Natural killer cell treated with Interleukin-12 subunit alpha and Interleukin-12 subunit beta and Interleukin-15 and Interleukin-18, amount 100 ng/mL, for 72 hours (primary cell): ENCODE measurements around the gene HMCN1. TPM values are rescaled to one million over a fixed set of nuclear protein-coding genes. Genes with fewer than 3 reads are reported as not detected.

ENCODE experiments used
- ATAC-seq, 2 donors: fragments of 150-1000 bp; cut with Tn5 transposase in 1 of 2; sonication (Bioruptor Pico), chemical (Tn5 transposase) in 1 of 2; 2 replicates each; pipeline ENCODE4 v1.10.0; 2021
- DNase-seq: peaks from one replicate; pipeline ENCODE4 v3.0.0; 2022; ENCODE audit warnings: low spot score
- H3K27ac Mint-ChIP-seq, 2 donors: 1 replicate in 1 of 2; 2 replicates in 1 of 2; pipeline ENCODE4 v1.8.0; 2022; ENCODE audit warnings: mixed read lengths in 2 of 2, mild to moderate bottlenecking in 1 of 2, moderate library complexity in 1 of 2
- H3K27me3 Mint-ChIP-seq, 2 donors: 1 replicate in 1 of 2; 2 replicates in 1 of 2; pipeline ENCODE4 v1.8.0; 2022; ENCODE audit warnings: mixed read lengths in 2 of 2
- H3K36me3 Mint-ChIP-seq: one replicate; pipeline ENCODE4 v1.8.0; 2022; ENCODE audit warnings: mixed read lengths
- H3K4me1 Mint-ChIP-seq, 2 donors: 1 replicate in 1 of 2; 2 replicates in 1 of 2; pipeline ENCODE4 v1.8.0; 2022; ENCODE audit warnings: low read depth in 2 of 2, mixed read lengths in 2 of 2, mild to moderate bottlenecking in 1 of 2
- H3K4me3 Mint-ChIP-seq: one replicate; pipeline ENCODE4 v1.8.0; 2022; ENCODE audit warnings: mixed read lengths
- H3K9me3 Mint-ChIP-seq: 2 replicates; pipeline ENCODE4 v1.8.0; 2022; ENCODE audit warnings: mixed read lengths
- total RNA-seq, 2 donors: library from RNA; stranded (reverse); gene quantifications; one replicate each; pipeline ENCODE4 v1.2.3, GENCODE V29; 2022

Gene HMCN1
- total RNA-seq, 2 donors from 2014 or later: 1.1 to 1.4 TPM

- Mint-ChIP-seq H3K36me3 (no peaks in the 10 kb centered on the region), H3K27ac (no peak overlapping the region), H3K4me3 (no peak overlapping the region), H3K27me3 (peaks cover 8 to 10% of the 10 kb centered on the region in 2 donors), H3K4me1 (no peaks in the 10 kb centered on the region), H3K9me3 (peaks cover 4% of the 10 kb centered on the region)
- no peak for DNase-seq
- ATAC-seq: no peak
Observed at GRCh38 chr1:185929776-185930175, 195.6 kb downstream of the HMCN1 start.

- H3K27me3 Mint-ChIP-seq: peaks cover 0 to 6% of the 10 kb centered on the region in 2 donors
- no peaks in the 10 kb centered on the region for H3K36me3 Mint-ChIP-seq
- no peak overlapping the region for H3K27ac Mint-ChIP-seq
- no peak overlapping the region for H3K4me3 Mint-ChIP-seq
- no peak for ATAC-seq
- H3K9me3 Mint-ChIP-seq: no peaks in the 10 kb centered on the region
- no peak for DNase-seq
- no peaks in the 10 kb centered on the region for H3K4me1 Mint-ChIP-seq
Observed at GRCh38 chr1:185931438-185931837, 197.2 kb downstream of the HMCN1 start.

- DNase-seq: no peak
- Mint-ChIP-seq H3K4me1 (no peaks in the 10 kb centered on the region), H3K27me3 (peaks cover 0 to 5% of the 10 kb centered on the region in 2 donors), H3K27ac (no peak overlapping the region), H3K4me3 (no peak overlapping the region), H3K36me3 (no peaks in the 10 kb centered on the region), H3K9me3 (no peaks in the 10 kb centered on the region)
- ATAC-seq: no peak
Observed at GRCh38 chr1:185933580-185933979, 199.4 kb downstream of the HMCN1 start.

GRCh38 chr1:185934476-185935189 is 200.4 kb downstream of the HMCN1 start:
- H3K36me3 Mint-ChIP-seq: no peaks in the 10 kb centered on the region
- no peaks in the 10 kb centered on the region for H3K9me3 Mint-ChIP-seq
- no peak overlapping the region for H3K4me3 Mint-ChIP-seq

GRCh38 chr1:185935360-185935759 is 201.2 kb downstream of the HMCN1 start:
- no peaks in the 10 kb centered on the region for H3K36me3 Mint-ChIP-seq
- DNase-seq (no peak), ATAC-seq (no peak)
- H3K27me3 Mint-ChIP-seq: peaks cover 0 to 4% of the 10 kb centered on the region in 2 donors
- H3K9me3 Mint-ChIP-seq: no peaks in the 10 kb centered on the region
- H3K4me1 Mint-ChIP-seq: no peaks in the 10 kb centered on the region
- H3K4me3 Mint-ChIP-seq: no peak overlapping the region
- no peak overlapping the region for H3K27ac Mint-ChIP-seq

More at GRCh38 chr1:185934476-185935189, 200.4 kb downstream of the HMCN1 start:
- peaks cover 0 to 4% of the 10 kb centered on the region in 2 donors for H3K27me3 Mint-ChIP-seq
- DNase-seq: no peak
- no peak overlapping the region for H3K27ac Mint-ChIP-seq
- ATAC-seq: no peak
- H3K4me1 Mint-ChIP-seq: no peaks in the 10 kb centered on the region

- H3K27ac Mint-ChIP-seq: no peak overlapping the region
- no peaks in the 10 kb centered on the region for H3K9me3 Mint-ChIP-seq
- DNase-seq (no peak), ATAC-seq (no peak)
- no peaks in the 10 kb centered on the region for H3K36me3 Mint-ChIP-seq
- H3K27me3 Mint-ChIP-seq: no peaks in the 10 kb centered on the region
- H3K4me3 Mint-ChIP-seq: no peak overlapping the region
- H3K4me1 Mint-ChIP-seq: no peaks in the 10 kb centered on the region
Observed at GRCh38 chr1:185936641-185937040, 202.4 kb downstream of the HMCN1 start.

GRCh38 chr1:185938396-185938795 is 204.2 kb downstream of the HMCN1 start:
- no peak overlapping the region for H3K27ac Mint-ChIP-seq
- no peaks in the 10 kb centered on the region for H3K27me3 Mint-ChIP-seq
- ATAC-seq: no peak
- no peaks in the 10 kb centered on the region for H3K36me3 Mint-ChIP-seq
- no peak for DNase-seq
- H3K4me3 Mint-ChIP-seq: no peak overlapping the region
- no peaks in the 10 kb centered on the region for H3K9me3 Mint-ChIP-seq
- H3K4me1 Mint-ChIP-seq: no peaks in the 10 kb centered on the region

GRCh38 chr1:185939142-185939541 is 205.0 kb downstream of the HMCN1 start:
- H3K4me1 Mint-ChIP-seq: no peaks in the 10 kb centered on the region
- H3K27me3 Mint-ChIP-seq: no peaks in the 10 kb centered on the region
- ATAC-seq (no peak), DNase-seq (no peak)
- no peak overlapping the region for H3K27ac Mint-ChIP-seq
- no peak overlapping the region for H3K4me3 Mint-ChIP-seq
- H3K9me3 Mint-ChIP-seq: no peaks in the 10 kb centered on the region
- H3K36me3 Mint-ChIP-seq: no peaks in the 10 kb centered on the region

- no peak overlapping the region for H3K27ac Mint-ChIP-seq
- no peak overlapping the region for H3K4me3 Mint-ChIP-seq
- ATAC-seq (no peak), DNase-seq (no peak)
- peaks cover 0 to 9% of the 10 kb centered on the region in 2 donors for H3K27me3 Mint-ChIP-seq
- H3K4me1 Mint-ChIP-seq: no peaks in the 10 kb centered on the region
- no peaks in the 10 kb centered on the region for H3K36me3 Mint-ChIP-seq
- no peaks in the 10 kb centered on the region for H3K9me3 Mint-ChIP-seq
Observed at GRCh38 chr1:185942961-185943360, 208.8 kb downstream of the HMCN1 start.

GRCh38 chr1:185956881-185957280 is 222.7 kb downstream of the HMCN1 start:
- Mint-ChIP-seq H3K36me3 (no peaks in the 10 kb centered on the region), H3K4me1 (no peaks in the 10 kb centered on the region), H3K27me3 (peaks cover 0 to 9% of the 10 kb centered on the region in 2 donors), H3K4me3 (no peak overlapping the region), H3K9me3 (no peaks in the 10 kb centered on the region), H3K27ac (no peak overlapping the region)
- ATAC-seq (no peak), DNase-seq (no peak)

- Mint-ChIP-seq H3K9me3 (no peaks in the 10 kb centered on the region), H3K27ac (no peak overlapping the region), H3K4me1 (no peaks in the 10 kb centered on the region), H3K27me3 (peaks cover 0 to 3% of the 10 kb centered on the region in 2 donors), H3K4me3 (no peak overlapping the region), H3K36me3 (no peaks in the 10 kb centered on the region)
- no peak for DNase-seq
- ATAC-seq: no peak
Observed at GRCh38 chr1:185957441-185958363, 223.5 kb downstream of the HMCN1 start.

- peaks cover 4 to 9% of the 10 kb centered on the region in 2 donors for H3K27me3 Mint-ChIP-seq
- H3K27ac Mint-ChIP-seq: no peak overlapping the region
- no peaks in the 10 kb centered on the region for H3K36me3 Mint-ChIP-seq
- no peak overlapping the region for H3K4me3 Mint-ChIP-seq
- ATAC-seq: no peak
- no peak for DNase-seq
- no peaks in the 10 kb centered on the region for H3K4me1 Mint-ChIP-seq
- H3K9me3 Mint-ChIP-seq: peaks cover 5% of the 10 kb centered on the region
Observed at GRCh38 chr1:185960422-185961321, 226.5 kb downstream of the HMCN1 start.

- Mint-ChIP-seq H3K36me3 (no peaks in the 10 kb centered on the region), H3K4me3 (no peak overlapping the region), H3K9me3 (peaks cover 5% of the 10 kb centered on the region), H3K27ac (no peak overlapping the region), H3K27me3 (peaks cover 4 to 9% of the 10 kb centered on the region in 2 donors), H3K4me1 (no peaks in the 10 kb centered on the region)
- no peak for ATAC-seq
- DNase-seq: no peak
Observed at GRCh38 chr1:185961664-185962063, 227.5 kb downstream of the HMCN1 start.
